ENCODE measurements around the gene FAM9B. TPM values are rescaled to one million over a fixed set of nuclear protein-coding genes. Genes with fewer than 3 reads are reported as not detected.

Gene FAM9B
- polyA plus RNA-seq, 4 donors: 0.09 to 0.18 (median 0.15) TPM

- DNase-seq (ENCODE audit: low read depth in 4 of 4, low spot score in 3 of 4): no peak
Observed at GRCh38 chrX:8981723-8982122, 52.2 kb downstream of the FAM9B start.

GRCh38 chrX:8980756-8981155, 53.2 kb downstream of the FAM9B start:
- no peak for DNase-seq (ENCODE audit: low read depth in 4 of 4, low spot score in 3 of 4)

Other genes with a start within 250 kb of the FAM9B start
- gene FAM9A, start 232.7 kb downstream of the FAM9B start, polyA plus RNA-seq (ENCODE audit: insufficient read length in 4 of 4): not detected

Data from right renal pelvis (tissue), 4 donors.